RWPE2 (cell line): ENCODE data around the gene CCDC167.

Source experiments
- ATAC-seq: fragments of 200-7000 bp; cut with Tn5 transposase; 3 replicates; pipeline ENCODE4 v1.9.1; 2021; ENCODE audit warnings: low read depth
- DNase-seq: peaks from one replicate; pipeline ENCODE4 v3.0.0-alpha.2; 2020; ENCODE audit warnings: low spot score
- H3K27ac ChIP-seq: fragments of 450-650 bp; 2 replicates; pipeline ENCODE4 v1.5.1; 2017; ENCODE audit warnings: mild to moderate bottlenecking; ENCODE audit not compliant: poor library complexity, severe bottlenecking
- H3K27me3 ChIP-seq: fragments of 250-450 bp; sonication (Bioruptor Pico); 2 replicates; pipeline ENCODE4 v1.5.1; 2021; ENCODE audit warnings: mild to moderate bottlenecking, moderate library complexity; ENCODE audit not compliant: insufficient read depth, poor library complexity, severe bottlenecking
- H3K36me3 ChIP-seq: fragments of 250-450 bp; sonication (Bioruptor Pico); 2 replicates; pipeline ENCODE4 v1.5.1; 2020; ENCODE audit warnings: low read depth, mild to moderate bottlenecking, moderate library complexity
- H3K4me1 ChIP-seq: fragments of 250-450 bp; sonication (Bioruptor Pico); 2 replicates; pipeline ENCODE4 v1.5.1; 2021; ENCODE audit warnings: mild to moderate bottlenecking, moderate library complexity; ENCODE audit not compliant: insufficient read depth, poor library complexity, severe bottlenecking
- H3K4me3 ChIP-seq: fragments of 250-450 bp; sonication (Bioruptor Pico); 2 replicates; pipeline ENCODE4 v1.5.1; 2021; ENCODE audit warnings: mild to moderate bottlenecking, moderate library complexity; ENCODE audit not compliant: severe bottlenecking
- H3K9me3 ChIP-seq: fragments of 250-450 bp; sonication (Bioruptor Pico); 2 replicates; pipeline ENCODE4 v1.5.1; 2021; ENCODE audit warnings: mild to moderate bottlenecking, moderate library complexity; ENCODE audit not compliant: severe bottlenecking
- CTCF ChIP-seq: fragments of 450-650 bp; IDR thresholded peaks from one replicate; pipeline ENCODE4 v1.5.1; 2017; ENCODE audit warnings: mild to moderate bottlenecking, moderate library complexity; ENCODE audit not compliant: poor library complexity, severe bottlenecking

The CCDC167 gene

GRCh38 chr6:37483917-37484785, 15.5 kb downstream of the CCDC167 start:
- H3K36me3 ChIP-seq = peaks cover 24% of the 10 kb centered on the region
- DNase-seq = peak; percentile 52
- H3K27ac ChIP-seq = no peak overlapping the region
- ATAC-seq = peak; percentile 71
- peak; percentile 85 for TF ChIP-seq CTCF
- H3K4me3 ChIP-seq = no peak overlapping the region
- no peaks in the 10 kb centered on the region for H3K4me1 ChIP-seq
- H3K27me3 ChIP-seq = no peaks in the 10 kb centered on the region
- no peaks in the 10 kb centered on the region for H3K9me3 ChIP-seq

GRCh38 chr6:37483252-37483901, 16.3 kb downstream of the CCDC167 start:
- H3K9me3 ChIP-seq = no peaks in the 10 kb centered on the region
- H3K27ac ChIP-seq = no peak overlapping the region
- no peaks in the 10 kb centered on the region for H3K4me1 ChIP-seq
- no peak overlapping the region for H3K4me3 ChIP-seq
- no peak for TF ChIP-seq CTCF
- no peaks in the 10 kb centered on the region for H3K27me3 ChIP-seq
- ATAC-seq (no peak), DNase-seq (peak; percentile 19)
- peaks cover 31% of the 10 kb centered on the region for H3K36me3 ChIP-seq

GRCh38 chr6:37482606-37483251, 17.0 kb downstream of the CCDC167 start:
- no peak overlapping the region for H3K27ac ChIP-seq
- no peak for TF ChIP-seq CTCF
- no peaks in the 10 kb centered on the region for H3K9me3 ChIP-seq
- peaks cover 33% of the 10 kb centered on the region for H3K36me3 ChIP-seq
- no peak overlapping the region for H3K4me3 ChIP-seq
- ATAC-seq (no peak), DNase-seq (peak; percentile 29)
- H3K27me3 ChIP-seq = no peaks in the 10 kb centered on the region
- H3K4me1 ChIP-seq = no peaks in the 10 kb centered on the region

GRCh38 chr6:37481711-37482605, 17.7 kb downstream of the CCDC167 start:
- H3K4me1 ChIP-seq = no peaks in the 10 kb centered on the region
- TF ChIP-seq CTCF = no peak
- H3K27ac ChIP-seq = no peak overlapping the region
- H3K4me3 ChIP-seq = no peak overlapping the region
- H3K36me3 ChIP-seq = peaks cover 33% of the 10 kb centered on the region
- no peaks in the 10 kb centered on the region for H3K9me3 ChIP-seq
- no peak for ATAC-seq
- DNase-seq = peak; percentile 29
- no peaks in the 10 kb centered on the region for H3K27me3 ChIP-seq
